H9 (cell line): ENCODE data around the gene SMC5. TPM values are rescaled to one million over a fixed set of nuclear protein-coding genes. Genes with fewer than 3 reads are reported as not detected.
A peak's percentile ranks its signal among the peaks of the same experiment; 100 is the strongest.

Source experiments
- DNase-seq: peaks from one replicate; pipeline ENCODE4 v3.0.0-alpha.2; 2017
- H2AFZ ChIP-seq: one replicate; pipeline ENCODE4 v1.6.1; 2013; ENCODE audit warnings: mild to moderate bottlenecking, low read length, control low read depth, moderate library complexity
- H2AK5ac ChIP-seq: 2 replicates; pipeline ENCODE4 v1.6.1; 2013; ENCODE audit warnings: low read length, control low read depth, mixed read lengths; ENCODE audit not compliant: insufficient read length
- H2BK120ac ChIP-seq: one replicate; pipeline ENCODE4 v1.6.1; 2013; ENCODE audit warnings: low read depth, mild to moderate bottlenecking, low read length, control low read depth, inconsistent platforms; ENCODE audit not compliant: poor library complexity, severe bottlenecking
- H2BK12ac ChIP-seq: 2 replicates; pipeline ENCODE4 v1.6.1; 2013; ENCODE audit warnings: low read length, control low read depth, mixed read lengths, low read depth; ENCODE audit not compliant: insufficient read length
- H2BK15ac ChIP-seq: 2 replicates; pipeline ENCODE4 v1.6.1; 2013; ENCODE audit warnings: low read depth, low read length, control low read depth
- H2BK20ac ChIP-seq: one replicate; pipeline ENCODE4 v1.6.1; 2013; ENCODE audit warnings: low read depth, mild to moderate bottlenecking, low read length, control low read depth, inconsistent platforms; ENCODE audit not compliant: poor library complexity, severe bottlenecking
- H2BK5ac ChIP-seq: 2 replicates; pipeline ENCODE4 v1.6.1; 2013; ENCODE audit warnings: low read length, control low read depth, mixed read lengths; ENCODE audit not compliant: insufficient read length
- H3K14ac ChIP-seq: 2 replicates; pipeline ENCODE4 v1.6.1; 2013; ENCODE audit warnings: low read length, control low read depth; ENCODE audit not compliant: insufficient read depth
- H3K18ac ChIP-seq: 2 replicates; pipeline ENCODE4 v1.6.1; 2013; ENCODE audit warnings: low read depth, mild to moderate bottlenecking, mixed read lengths, low read length, control low read depth; ENCODE audit not compliant: insufficient read length
- H3K23ac ChIP-seq: 2 replicates; pipeline ENCODE4 v1.6.1; 2013; ENCODE audit warnings: low read length, control low read depth, mixed read lengths, low read depth; ENCODE audit not compliant: insufficient read length
- H3K23me2 ChIP-seq: 2 replicates; pipeline ENCODE4 v1.6.1; 2013; ENCODE audit warnings: low read depth, mild to moderate bottlenecking, mixed read lengths, low read length, control low read depth; ENCODE audit not compliant: insufficient read length, poor library complexity, severe bottlenecking
- H3K27ac ChIP-seq: 2 replicates; pipeline ENCODE4 v1.5.1; 2013; ENCODE audit warnings: low read length, control low read depth, mixed read lengths, low read depth; ENCODE audit not compliant: insufficient read length
- H3K27me3 ChIP-seq: 2 replicates; pipeline ENCODE4 v1.6.1; 2013; ENCODE audit warnings: low read length, control low read depth, inconsistent platforms; ENCODE audit not compliant: insufficient read depth
- H3K4ac ChIP-seq: 2 replicates; pipeline ENCODE4 v1.6.1; 2013; ENCODE audit warnings: low read depth, mild to moderate bottlenecking, control low read depth, inconsistent platforms, low read length, moderate library complexity
- H3K4me1 ChIP-seq: 2 replicates; pipeline ENCODE4 v1.6.1; 2013; ENCODE audit warnings: low read length, control low read depth, inconsistent platforms; ENCODE audit not compliant: insufficient read depth
- H3K4me2 ChIP-seq: 2 replicates; pipeline ENCODE4 v1.6.1; 2013; ENCODE audit warnings: low read length, control low read depth, mixed read lengths; ENCODE audit not compliant: insufficient read length, insufficient read depth
- H3K56ac ChIP-seq: 2 replicates; pipeline ENCODE4 v1.6.1; 2013; ENCODE audit warnings: low read depth, mild to moderate bottlenecking, mixed read lengths, low read length, control low read depth; ENCODE audit not compliant: insufficient read length
- H3K79me1 ChIP-seq: 2 replicates; pipeline ENCODE4 v1.6.1; 2013; ENCODE audit warnings: low read depth, mild to moderate bottlenecking, moderate library complexity, low read length, control low read depth, inconsistent platforms; ENCODE audit not compliant: insufficient read depth, poor library complexity, severe bottlenecking
- H3K79me2 ChIP-seq: 2 replicates; pipeline ENCODE4 v1.6.1; 2013; ENCODE audit warnings: low read length, control low read depth, inconsistent platforms; ENCODE audit not compliant: insufficient read depth
- H3K9ac ChIP-seq: 2 replicates; pipeline ENCODE4 v1.6.1; 2013; ENCODE audit warnings: low read length, control low read depth, mixed read lengths; ENCODE audit not compliant: insufficient read length; ENCODE audit errors: extremely low read depth
- H3K9me3 ChIP-seq: one replicate; pipeline ENCODE4 v1.6.1; 2013; ENCODE audit warnings: low read depth, low read length, inconsistent platforms; ENCODE audit not compliant: control insufficient read depth
- H3T11ph ChIP-seq: one replicate; pipeline ENCODE4 v1.6.1; 2013; ENCODE audit warnings: mild to moderate bottlenecking, low read length, control low read depth, inconsistent platforms
- H4K20me1 ChIP-seq: one replicate; pipeline ENCODE4 v1.6.1; 2013; ENCODE audit not compliant: control insufficient read depth, insufficient read length, insufficient read depth
- H4K5ac ChIP-seq: 2 replicates; pipeline ENCODE4 v1.6.1; 2013; ENCODE audit warnings: low read depth, mild to moderate bottlenecking, mixed read lengths, low read length, control low read depth; ENCODE audit not compliant: insufficient read length
- H4K8ac ChIP-seq: replicated peaks from 2 replicates; pipeline ENCODE4 v1.6.1; 2013; ENCODE audit warnings: low read length, control low read depth, mixed read lengths, low read depth; ENCODE audit not compliant: insufficient read length
- H4K91ac ChIP-seq: 2 replicates; pipeline ENCODE4 v1.6.1; 2013; ENCODE audit warnings: low read depth, mild to moderate bottlenecking, moderate library complexity, mixed read lengths, low read length, control low read depth; ENCODE audit not compliant: insufficient read length
- H3K27ac Mint-ChIP-seq, 3 experiments: 2 replicates in 2 of 3; 3 replicates in 1 of 3; pipeline ENCODE4 v1.8.0; 2020 to 2021; ENCODE audit warnings: mixed read lengths in 3 of 3, mild to moderate bottlenecking in 1 of 3, moderate library complexity in 1 of 3
- H3K27me3 Mint-ChIP-seq: 2 replicates; pipeline ENCODE4 v1.8.0; 2021; ENCODE audit warnings: low read depth, mild to moderate bottlenecking, moderate library complexity, mixed read lengths
- H3K36me3 Mint-ChIP-seq, 3 experiments: 2 replicates in 2 of 3; 3 replicates in 1 of 3; pipeline ENCODE4 v1.8.0; 2020 to 2021; ENCODE audit warnings: low read depth in 3 of 3, mixed read lengths in 3 of 3; ENCODE audit not compliant: insufficient read depth in 1 of 3
- H3K4me1 Mint-ChIP-seq, 2 experiments: 2 replicates each; pipeline ENCODE4 v1.8.0; 2020; ENCODE audit warnings: mixed read lengths in 2 of 2
- H3K4me3 Mint-ChIP-seq, 2 experiments: 2 replicates in 1 of 2; 3 replicates in 1 of 2; pipeline ENCODE4 v1.8.0; 2020 to 2021; ENCODE audit warnings: mild to moderate bottlenecking in 2 of 2, mixed read lengths in 2 of 2, moderate library complexity in 1 of 2
- H3K9me3 Mint-ChIP-seq, 2 experiments: 2 replicates in 1 of 2; 3 replicates in 1 of 2; pipeline ENCODE4 v1.8.0; 2020; ENCODE audit warnings: mild to moderate bottlenecking in 2 of 2, mixed read lengths in 2 of 2, moderate library complexity in 1 of 2
- WGBS: extraction: QIAGEN DNeasy Blood & Tissue Kit; methylation state at CpG from one replicate; pipeline ENCODE4 v1.1.7; 2013; ENCODE audit warnings: missing lambda C conversion rate, low lambda C conversion rate, mixed read lengths; ENCODE audit not compliant: insufficient read length; ENCODE audit errors: extremely low coverage; 5-methylcytosine and 5-hydroxymethylcytosine counted together
- total RNA-seq: library from RNA; stranded (reverse); gene quantifications from 2 replicates; pipeline ENCODE4 v1.2.1, GENCODE V29; 2021
- TF ChIP-seq, protein P1 (sequence below): fragments of 200-600 bp; sonication (generic); conservative IDR thresholded peaks from 3 replicates; pipeline ENCODE4 v1.8.0; 2021; ENCODE audit warnings: antibody characterized with exemption, mild to moderate bottlenecking

SMC5 gene
- total RNA-seq, 1 experiment from 2014 or later = 29.6 TPM

DNA sequence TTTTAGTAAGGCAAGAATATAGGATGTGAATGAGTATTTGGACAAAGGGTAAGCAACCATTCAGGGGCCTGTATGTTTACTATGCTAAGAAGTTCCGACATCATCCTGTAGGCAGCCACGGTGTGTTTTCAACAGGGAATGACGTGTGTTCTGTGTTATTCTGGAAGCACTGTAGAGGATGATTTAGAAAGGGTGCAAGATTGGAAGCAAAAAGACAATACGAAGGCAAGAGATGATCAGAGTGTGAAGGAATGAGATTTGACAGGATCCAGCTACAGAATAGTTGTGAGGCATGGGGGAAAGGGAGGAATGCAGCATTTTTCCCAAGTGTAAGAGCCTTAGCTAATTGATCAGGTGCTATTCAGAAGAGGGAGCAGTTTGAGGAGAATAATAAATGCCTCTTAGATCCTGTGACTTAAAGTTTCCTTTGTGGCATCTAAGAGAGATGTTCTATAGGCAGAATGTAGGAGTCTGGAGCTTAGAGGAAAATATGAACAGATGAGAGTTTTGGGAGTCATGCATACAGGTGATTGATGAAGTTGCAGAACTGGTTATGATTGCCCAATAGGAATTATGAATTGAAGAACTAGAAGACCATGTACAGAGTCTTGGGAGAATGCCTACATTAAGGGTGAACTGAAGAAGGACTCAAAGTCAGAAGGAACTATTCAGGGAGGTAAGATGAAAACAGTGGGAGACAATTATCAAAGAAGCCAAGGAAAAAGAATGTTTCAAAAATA, 2.5 kb downstream of the SMC5 start:
- no peak overlapping the region for H2BK5ac ChIP-seq
- Mint-ChIP-seq H3K36me3 (peaks cover 25 to 40% (median 38%) of the 10 kb centered on the region in 3 experiments), H3K9me3 (no peaks in the 10 kb centered on the region), H3K4me3 (no peak overlapping the region), H3K27ac (peak overlapping the region in 1 of 3 experiments; percentile 5; a peak in 1 of 7 replicates), H3K4me1 (peaks cover 45 to 49% of the 10 kb centered on the region in 2 experiments), H3K27me3 (peaks cover 2% of the 10 kb centered on the region; the same call in 1 of the 2 replicates)
- H3K4me1 ChIP-seq = no peaks in the 10 kb centered on the region
- no peak overlapping the region for H2AFZ ChIP-seq
- TF ChIP-seq, protein P1, sequence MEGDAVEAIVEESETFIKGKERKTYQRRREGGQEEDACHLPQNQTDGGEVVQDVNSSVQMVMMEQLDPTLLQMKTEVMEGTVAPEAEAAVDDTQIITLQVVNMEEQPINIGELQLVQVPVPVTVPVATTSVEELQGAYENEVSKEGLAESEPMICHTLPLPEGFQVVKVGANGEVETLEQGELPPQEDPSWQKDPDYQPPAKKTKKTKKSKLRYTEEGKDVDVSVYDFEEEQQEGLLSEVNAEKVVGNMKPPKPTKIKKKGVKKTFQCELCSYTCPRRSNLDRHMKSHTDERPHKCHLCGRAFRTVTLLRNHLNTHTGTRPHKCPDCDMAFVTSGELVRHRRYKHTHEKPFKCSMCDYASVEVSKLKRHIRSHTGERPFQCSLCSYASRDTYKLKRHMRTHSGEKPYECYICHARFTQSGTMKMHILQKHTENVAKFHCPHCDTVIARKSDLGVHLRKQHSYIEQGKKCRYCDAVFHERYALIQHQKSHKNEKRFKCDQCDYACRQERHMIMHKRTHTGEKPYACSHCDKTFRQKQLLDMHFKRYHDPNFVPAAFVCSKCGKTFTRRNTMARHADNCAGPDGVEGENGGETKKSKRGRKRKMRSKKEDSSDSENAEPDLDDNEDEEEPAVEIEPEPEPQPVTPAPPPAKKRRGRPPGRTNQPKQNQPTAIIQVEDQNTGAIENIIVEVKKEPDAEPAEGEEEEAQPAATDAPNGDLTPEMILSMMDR = no peak
- no peak overlapping the region for H3K4ac ChIP-seq
- H2BK120ac ChIP-seq = no peak overlapping the region
- H4K5ac ChIP-seq = no peak overlapping the region
- H2AK5ac ChIP-seq = no peak overlapping the region
- no peak overlapping the region for H2BK15ac ChIP-seq
- no peak overlapping the region for H3K14ac ChIP-seq
- H3K9ac ChIP-seq = no peak overlapping the region
- H3K27me3 ChIP-seq = no peaks in the 10 kb centered on the region
- no peaks in the 10 kb centered on the region for H4K20me1 ChIP-seq
- no peak overlapping the region for H3K4me2 ChIP-seq
- H3K79me1 ChIP-seq = peaks cover 9% of the 10 kb centered on the region
- H2BK12ac ChIP-seq = no peak overlapping the region
- H3K18ac ChIP-seq = no peak overlapping the region
- no peak overlapping the region for H3K23ac ChIP-seq
- no peak overlapping the region for H3T11ph ChIP-seq
- no peak overlapping the region for H3K56ac ChIP-seq
- H2BK20ac ChIP-seq = no peak overlapping the region
- H3K23me2 ChIP-seq = peaks cover 4% of the 10 kb centered on the region
- no peak overlapping the region for H3K27ac ChIP-seq
- WGBS = no CpG with 5 or more reads among the region's 4 CpGs
- no peak for DNase-seq
- no peak overlapping the region for H4K8ac ChIP-seq
- no peaks in the 10 kb centered on the region for H3K9me3 ChIP-seq
- H3K79me2 ChIP-seq = peaks cover 19% of the 10 kb centered on the region; the same call in 1 of the 2 replicates
- no peak overlapping the region for H4K91ac ChIP-seq
